GM12873 (cell line): ENCODE results near the gene TCHHL1.

Source experiments
- CTCF ChIP-seq: IDR thresholded peaks from 2 replicates; pipeline ENCODE4 v1.5.1; 2012; ENCODE audit warnings: low read depth, mild to moderate bottlenecking, moderate library complexity, low read length, control low read depth; ENCODE audit not compliant: insufficient read depth; ENCODE audit errors: missing control alignments

The TCHHL1 gene

GRCh38 chr1:152112885-152113432, 24.1 kb upstream of the TCHHL1 start:
- TF ChIP-seq CTCF: no peak

GRCh38 chr1:152112101-152112884, 23.4 kb upstream of the TCHHL1 start:
- TF ChIP-seq CTCF: no peak

GRCh38 chr1:152111515-152111968, 22.7 kb upstream of the TCHHL1 start:
- TF ChIP-seq CTCF: no peak

GRCh38 chr1:152110860-152111514, 22.1 kb upstream of the TCHHL1 start:
- no peak for TF ChIP-seq CTCF

GRCh38 chr1:152110365-152110859, 21.5 kb upstream of the TCHHL1 start:
- no peak for TF ChIP-seq CTCF

- TF ChIP-seq CTCF: no peak
Observed at GRCh38 chr1:152109998-152110294, 21.1 kb upstream of the TCHHL1 start.
